Activated naive CD8-positive, alpha-beta T cell treated with anti-CD3 and anti-CD28 coated beads, Interleukin-2, amount 50 U/mL, for 16 hours (primary cell): ENCODE data around the gene KIF7.
"Not testable (repeated sequence)": the region's sequence is repeated elsewhere in the genome, so short reads cannot be mapped to it uniquely, and the experiment has no call there.

Experiments
- DNase-seq: peaks from one replicate; pipeline ENCODE4 v3.0.0-alpha.2; 2020; ENCODE audit warnings: low read depth, low spot score

Gene KIF7

GRCh38 chr15:89623165-89623564, 32.1 kb downstream of the KIF7 start:
- no peak for DNase-seq

- no peak for DNase-seq
Observed at GRCh38 chr15:89621547-89621946, 33.7 kb downstream of the KIF7 start.

GRCh38 chr15:89616228-89616627, 39.0 kb downstream of the KIF7 start:
- no peak for DNase-seq

- no peak for DNase-seq
Observed at GRCh38 chr15:89615135-89615534, 40.1 kb downstream of the KIF7 start.

- DNase-seq, result no peak
Observed at GRCh38 chr15:89614164-89614563, 41.1 kb downstream of the KIF7 start.

- no peak for DNase-seq
Observed at GRCh38 chr15:89613031-89613430, 42.2 kb downstream of the KIF7 start.

GRCh38 chr15:89611317-89611716, 44.0 kb downstream of the KIF7 start:
- DNase-seq, result no peak

- no peak for DNase-seq
Observed at GRCh38 chr15:89599021-89599420, 56.2 kb downstream of the KIF7 start.

GRCh38 chr15:89593018-89593417, 62.2 kb downstream of the KIF7 start:
- no peak for DNase-seq

- no peak for DNase-seq
Observed at GRCh38 chr15:89591834-89592233, 63.4 kb downstream of the KIF7 start.

GRCh38 chr15:89587955-89588354, 67.3 kb downstream of the KIF7 start:
- DNase-seq, result no peak

GRCh38 chr15:89586651-89587050, 68.6 kb downstream of the KIF7 start:
- DNase-seq, result no peak

GRCh38 chr15:89580747-89581146, 74.5 kb downstream of the KIF7 start:
- DNase-seq, result not testable (repeated sequence)

- no peak for DNase-seq
Observed at GRCh38 chr15:89578146-89578545, 77.1 kb downstream of the KIF7 start.
